Endothelial cell (in vitro differentiated cells): ENCODE data around the gene FBXO39. TPM values are rescaled to one million over a fixed set of nuclear protein-coding genes. Genes with fewer than 3 reads are reported as not detected.

ENCODE experiments used
- DNase-seq: peaks from one replicate; pipeline ENCODE4 v3.0.0; 2021; ENCODE audit warnings: low spot score
- H3K27ac Mint-ChIP-seq: one replicate; pipeline ENCODE4 v1.8.0; 2021; ENCODE audit warnings: mixed read lengths, inconsistent platforms; ENCODE audit not compliant: unreplicated experiment
- H3K27me3 Mint-ChIP-seq: one replicate; pipeline ENCODE4 v1.8.0; 2021; ENCODE audit warnings: mild to moderate bottlenecking, moderate library complexity, mixed read lengths, inconsistent platforms; ENCODE audit not compliant: unreplicated experiment
- H3K36me3 Mint-ChIP-seq: one replicate; pipeline ENCODE4 v1.8.0; 2021; ENCODE audit warnings: mild to moderate bottlenecking, low read depth, mixed read lengths, inconsistent platforms; ENCODE audit not compliant: unreplicated experiment
- H3K4me1 Mint-ChIP-seq: one replicate; pipeline ENCODE4 v1.8.0; 2021; ENCODE audit warnings: mild to moderate bottlenecking, mixed read lengths, inconsistent platforms; ENCODE audit not compliant: unreplicated experiment
- H3K4me3 Mint-ChIP-seq: one replicate; pipeline ENCODE4 v1.8.0; 2021; ENCODE audit warnings: mild to moderate bottlenecking, mixed read lengths, inconsistent platforms; ENCODE audit not compliant: unreplicated experiment
- H3K9me3 Mint-ChIP-seq: one replicate; pipeline ENCODE4 v1.8.0; 2021; ENCODE audit warnings: mixed read lengths, inconsistent platforms; ENCODE audit not compliant: unreplicated experiment
- total RNA-seq: library from RNA; stranded (reverse); fragmentation: NEBNext Ultra II Directional; extraction: Animal tissue kit (Norgen Biotek cat#: 25700); gene quantifications from one replicate; pipeline ENCODE4 v1.2.1, GENCODE V29; 2021; ENCODE audit not compliant: unreplicated experiment
- TF ChIP-seq, protein P1 (sequence below): fragments of 200-600 bp; sonication (generic); IDR thresholded peaks from one replicate; pipeline ENCODE4 v1.5.0; 2021; ENCODE audit warnings: antibody characterized with exemption; ENCODE audit not compliant: unreplicated experiment

FBXO39 gene
- total RNA-seq, 1 donor from 2014 or later: not detected

DNA sequence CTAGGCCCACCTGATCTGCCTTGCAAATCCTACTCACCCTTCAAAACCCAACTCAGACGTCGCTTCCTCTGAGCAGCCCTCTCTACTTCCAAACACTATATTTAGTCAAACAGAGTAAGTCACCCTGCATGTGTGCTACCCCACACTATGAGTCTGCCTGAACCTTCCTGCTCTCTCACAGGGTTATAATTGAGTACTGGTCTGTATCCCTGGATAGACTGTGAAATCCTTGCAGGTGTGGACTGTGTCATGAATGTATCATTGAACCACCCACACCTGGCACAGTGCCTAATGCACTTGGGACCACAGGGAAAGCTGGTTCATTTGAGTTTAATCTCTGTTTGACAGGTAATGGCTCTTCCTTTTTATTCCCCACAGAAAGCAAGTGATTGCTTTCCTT, 3.4 kb downstream of the FBXO39 start:
- Mint-ChIP-seq H3K27me3 (peaks cover 13% of the 10 kb centered on the region), H3K9me3 (no peaks in the 10 kb centered on the region), H3K27ac (no peak overlapping the region), H3K36me3 (peaks cover 6% of the 10 kb centered on the region), H3K4me1 (no peaks in the 10 kb centered on the region), H3K4me3 (no peak overlapping the region)
- DNase-seq: no peak
- TF ChIP-seq, protein P1, sequence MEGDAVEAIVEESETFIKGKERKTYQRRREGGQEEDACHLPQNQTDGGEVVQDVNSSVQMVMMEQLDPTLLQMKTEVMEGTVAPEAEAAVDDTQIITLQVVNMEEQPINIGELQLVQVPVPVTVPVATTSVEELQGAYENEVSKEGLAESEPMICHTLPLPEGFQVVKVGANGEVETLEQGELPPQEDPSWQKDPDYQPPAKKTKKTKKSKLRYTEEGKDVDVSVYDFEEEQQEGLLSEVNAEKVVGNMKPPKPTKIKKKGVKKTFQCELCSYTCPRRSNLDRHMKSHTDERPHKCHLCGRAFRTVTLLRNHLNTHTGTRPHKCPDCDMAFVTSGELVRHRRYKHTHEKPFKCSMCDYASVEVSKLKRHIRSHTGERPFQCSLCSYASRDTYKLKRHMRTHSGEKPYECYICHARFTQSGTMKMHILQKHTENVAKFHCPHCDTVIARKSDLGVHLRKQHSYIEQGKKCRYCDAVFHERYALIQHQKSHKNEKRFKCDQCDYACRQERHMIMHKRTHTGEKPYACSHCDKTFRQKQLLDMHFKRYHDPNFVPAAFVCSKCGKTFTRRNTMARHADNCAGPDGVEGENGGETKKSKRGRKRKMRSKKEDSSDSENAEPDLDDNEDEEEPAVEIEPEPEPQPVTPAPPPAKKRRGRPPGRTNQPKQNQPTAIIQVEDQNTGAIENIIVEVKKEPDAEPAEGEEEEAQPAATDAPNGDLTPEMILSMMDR: no peak

DNA sequence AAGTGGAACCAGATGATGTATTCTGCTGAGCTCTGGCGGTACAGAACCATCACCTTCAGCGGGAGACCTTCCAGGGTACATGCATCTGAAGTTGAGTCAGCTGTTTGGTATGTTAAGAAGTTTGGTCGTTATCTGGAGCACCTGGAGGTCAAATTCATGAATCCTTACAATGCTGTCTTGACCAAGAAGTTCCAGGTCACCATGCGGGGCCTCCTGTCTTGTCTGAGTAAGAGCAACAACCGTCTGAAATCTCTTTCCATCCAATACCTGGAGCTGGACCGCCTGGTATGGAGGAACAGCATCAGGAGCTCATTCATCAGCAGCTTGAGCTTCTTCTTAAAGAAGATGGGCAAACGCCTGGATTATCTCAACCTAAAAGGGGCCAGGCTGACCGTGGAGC, 4.0 kb downstream of the FBXO39 start:
- Mint-ChIP-seq H3K9me3 (no peaks in the 10 kb centered on the region), H3K27ac (no peak overlapping the region), H3K4me1 (no peaks in the 10 kb centered on the region), H3K27me3 (peaks cover 13% of the 10 kb centered on the region), H3K4me3 (no peak overlapping the region), H3K36me3 (peaks cover 6% of the 10 kb centered on the region)
- DNase-seq: no peak
- TF ChIP-seq, protein P1: no peak

- DNase-seq: no peak
- H3K9me3 Mint-ChIP-seq: no peaks in the 10 kb centered on the region
- H3K36me3 Mint-ChIP-seq: peaks cover 6% of the 10 kb centered on the region
- no peak overlapping the region for H3K27ac Mint-ChIP-seq
- H3K27me3 Mint-ChIP-seq: peaks cover 9% of the 10 kb centered on the region
- TF ChIP-seq, protein P1: no peak
- H3K4me1 Mint-ChIP-seq: no peaks in the 10 kb centered on the region
- no peak overlapping the region for H3K4me3 Mint-ChIP-seq
Observed at GRCh38 chr17:6780886-6781285, 4.9 kb downstream of the FBXO39 start.

DNA sequence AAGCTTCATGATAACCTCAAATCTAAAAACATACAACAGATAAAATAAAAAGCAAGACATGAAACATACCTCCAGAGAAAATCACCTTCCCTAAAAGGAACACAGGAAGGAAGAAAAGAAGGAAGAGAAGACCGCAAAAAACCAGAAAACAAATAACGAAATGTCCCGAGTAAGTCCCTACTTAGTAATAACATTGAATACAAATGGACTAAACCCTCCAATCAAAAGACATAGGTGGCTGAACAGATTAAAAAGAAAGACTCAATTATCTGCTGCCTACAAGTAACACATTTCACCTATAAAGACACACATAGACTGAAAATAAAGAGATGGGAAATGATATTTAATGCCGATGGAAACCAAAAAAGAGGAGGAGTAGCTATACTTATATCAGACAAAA, 6.2 kb downstream of the FBXO39 start:
- Mint-ChIP-seq H3K27me3 (peaks cover 5% of the 10 kb centered on the region), H3K4me1 (peaks cover 8% of the 10 kb centered on the region), H3K9me3 (no peaks in the 10 kb centered on the region), H3K36me3 (peaks cover 6% of the 10 kb centered on the region), H3K27ac (no peak overlapping the region), H3K4me3 (no peak overlapping the region)
- DNase-seq: no peak
- TF ChIP-seq, protein P1: no peak

- H3K9me3 Mint-ChIP-seq: no peaks in the 10 kb centered on the region
- H3K4me3 Mint-ChIP-seq: no peak overlapping the region
- H3K4me1 Mint-ChIP-seq: peaks cover 18% of the 10 kb centered on the region
- no peaks in the 10 kb centered on the region for H3K36me3 Mint-ChIP-seq
- H3K27me3 Mint-ChIP-seq: peaks cover 1% of the 10 kb centered on the region
- peak overlapping the region; percentile 40 for H3K27ac Mint-ChIP-seq
- TF ChIP-seq, protein P1: no peak
- DNase-seq: no peak
Observed at GRCh38 chr17:6786618-6787017, 10.6 kb downstream of the FBXO39 start.
